ENCODE measurements around the gene SHROOM1.
"Not testable (repeated sequence)": the region's sequence is repeated elsewhere in the genome, so short reads cannot be mapped to it uniquely, and the experiment has no call there.

SHROOM1 gene

DNA sequence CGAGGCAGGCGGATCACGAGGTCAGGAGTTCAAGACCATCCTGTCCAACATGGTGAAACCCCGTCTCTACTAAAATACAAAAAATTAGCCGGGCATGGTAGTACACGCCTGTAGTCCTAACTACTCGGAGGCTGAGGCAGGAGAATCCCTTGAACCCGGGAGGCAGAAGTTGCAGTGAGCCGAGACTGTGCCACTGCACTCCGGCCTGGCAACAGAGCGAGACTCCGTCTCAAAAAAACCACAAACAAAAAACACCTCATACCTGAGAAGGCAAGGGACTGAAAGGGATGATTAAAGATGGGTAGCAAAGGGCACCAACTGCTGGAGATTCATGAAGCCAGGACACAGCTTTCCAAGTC, 23.7 kb downstream of the SHROOM1 start:
- not testable (repeated sequence) for DNase-seq (ENCODE audit: low spot score)

GRCh38 chr5:132805872-132806271, 24.6 kb downstream of the SHROOM1 start:
- DNase-seq (ENCODE audit: low spot score): not testable (repeated sequence)

GRCh38 chr5:132804219-132804618, 26.2 kb downstream of the SHROOM1 start:
- DNase-seq (ENCODE audit: low spot score): not testable (repeated sequence)

DNA sequence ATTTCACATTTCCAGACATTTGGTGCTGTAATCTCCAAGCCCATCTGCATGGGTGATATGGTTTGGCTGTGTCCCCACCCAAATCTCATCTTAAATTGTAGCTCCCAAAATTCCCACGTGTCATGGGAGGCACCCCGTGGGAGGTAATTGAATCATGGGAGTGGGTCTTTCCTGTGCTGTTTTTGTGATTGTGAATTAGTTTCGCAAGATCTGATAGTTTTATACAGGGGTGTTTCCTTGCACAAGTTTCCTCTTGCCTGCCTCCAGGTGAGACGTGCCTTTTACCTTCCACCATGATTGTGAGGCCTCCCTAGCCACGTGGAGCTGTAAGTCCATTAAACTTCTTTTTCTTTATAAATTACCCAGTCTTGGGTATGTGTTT, 27.8 kb downstream of the SHROOM1 start:
- DNase-seq (ENCODE audit: low spot score): not testable (repeated sequence)

DNA sequence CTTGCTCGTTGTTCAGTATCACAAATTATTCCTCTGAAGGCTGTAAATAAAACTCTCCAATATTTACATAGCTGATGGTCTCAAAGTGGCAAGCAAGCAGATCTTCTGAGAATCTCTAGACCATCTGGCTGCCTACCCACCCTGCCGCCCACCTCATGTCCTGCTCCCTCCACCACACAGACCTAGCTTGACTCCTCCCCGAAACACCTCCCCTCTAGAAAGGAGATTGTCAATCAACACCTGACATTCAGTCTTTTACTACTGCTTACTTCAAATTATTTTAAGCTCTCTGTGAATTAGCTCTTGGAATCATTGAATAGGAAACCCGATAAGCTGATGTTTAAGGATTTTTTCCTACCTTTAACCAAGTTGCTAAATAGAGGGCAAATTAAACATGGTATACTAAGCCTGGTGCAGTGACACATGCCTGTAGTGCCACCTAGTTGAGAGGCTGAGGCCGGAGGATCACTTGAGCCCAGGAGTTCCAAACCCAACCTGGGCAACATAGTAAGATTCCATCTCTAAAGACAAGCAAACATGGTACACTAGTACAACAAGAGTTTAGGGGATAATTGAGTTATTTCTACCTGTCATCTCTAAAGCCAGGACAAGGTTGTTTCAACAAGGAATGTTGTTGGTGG, 28.3 kb downstream of the SHROOM1 start:
- no peak for DNase-seq (ENCODE audit: low spot score)

DNA sequence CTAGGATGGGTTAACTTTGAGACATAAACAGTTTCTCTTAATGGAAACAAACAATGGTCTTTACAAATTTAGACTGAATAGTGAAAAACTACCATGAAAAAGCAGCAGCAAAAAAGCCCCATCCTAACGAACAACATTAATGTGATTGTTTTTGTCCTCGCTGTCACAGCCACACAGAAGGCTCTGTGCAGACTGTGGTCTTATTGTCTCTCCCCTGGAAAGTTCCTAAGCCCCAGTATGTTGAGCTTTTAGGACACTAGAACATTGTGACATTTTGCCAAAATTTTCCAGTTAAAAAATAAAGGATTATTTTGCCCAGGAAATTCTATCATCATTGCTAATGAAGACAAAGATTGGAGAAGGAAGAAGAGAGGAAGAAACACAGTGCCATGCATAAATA, 29.9 kb downstream of the SHROOM1 start:
- no peak for DNase-seq (ENCODE audit: low spot score)

GRCh38 chr5:132799392-132799791, 31.1 kb downstream of the SHROOM1 start:
- DNase-seq (ENCODE audit: low spot score): no peak

DNA sequence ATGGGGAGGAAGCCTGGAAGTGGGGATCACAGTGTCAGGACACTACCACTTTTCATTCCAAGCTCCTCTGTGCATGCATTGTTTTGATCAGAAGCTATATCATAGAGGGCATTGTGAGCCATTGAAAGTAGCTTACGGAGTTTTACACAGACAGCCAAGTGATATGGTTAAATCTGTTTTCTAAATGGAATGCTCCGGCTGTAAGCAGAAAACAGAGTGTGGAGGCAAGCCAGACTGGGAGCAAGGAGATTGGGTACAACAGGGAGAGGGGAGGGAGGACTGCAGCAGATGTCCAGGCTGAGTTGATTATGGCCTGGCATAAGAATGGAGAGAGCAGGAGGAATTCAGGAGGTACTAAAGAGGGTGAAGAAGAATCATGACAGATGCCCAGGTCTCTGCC, 32.8 kb downstream of the SHROOM1 start:
- DNase-seq (ENCODE audit: low spot score): no peak

GRCh38 chr5:132791026-132791425, 39.4 kb downstream of the SHROOM1 start:
- DNase-seq (ENCODE audit: low spot score): no peak

DNA sequence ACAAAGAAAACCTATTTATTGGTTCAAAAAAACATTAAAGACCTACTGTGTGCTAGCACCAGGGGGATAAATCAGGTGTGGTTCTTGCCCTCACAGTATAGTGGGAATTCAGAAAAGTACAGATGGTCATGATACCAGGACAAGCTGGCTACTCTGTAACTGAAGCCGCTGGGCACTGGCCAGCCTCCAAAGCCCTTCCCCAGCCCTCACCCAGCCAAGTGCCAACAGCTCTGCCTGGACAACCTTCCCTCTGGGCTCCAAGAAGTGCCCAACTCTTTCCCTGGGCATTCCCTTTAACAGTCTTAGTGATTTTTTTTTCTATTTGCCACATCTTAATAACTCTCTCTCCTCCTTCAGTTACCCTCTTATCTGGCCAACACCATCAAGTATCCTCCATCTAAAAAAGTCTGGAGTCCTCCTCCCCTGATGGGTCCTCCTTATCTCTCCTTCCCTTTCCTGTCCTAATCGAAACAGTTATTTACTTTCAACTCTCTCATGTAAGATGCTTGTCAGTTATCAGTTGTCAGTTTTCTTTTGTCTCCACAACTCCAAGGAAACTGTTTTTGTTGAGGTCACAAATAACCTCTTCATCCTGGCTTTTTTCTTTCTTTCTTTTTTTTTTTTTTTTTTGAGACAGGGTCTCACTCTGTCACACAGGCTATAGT, 40.1 kb downstream of the SHROOM1 start:
- no peak for DNase-seq (ENCODE audit: low spot score)

GRCh38 chr5:132788990-132789886, 41.2 kb downstream of the SHROOM1 start:
- DNase-seq (ENCODE audit: low spot score): no peak

DNA sequence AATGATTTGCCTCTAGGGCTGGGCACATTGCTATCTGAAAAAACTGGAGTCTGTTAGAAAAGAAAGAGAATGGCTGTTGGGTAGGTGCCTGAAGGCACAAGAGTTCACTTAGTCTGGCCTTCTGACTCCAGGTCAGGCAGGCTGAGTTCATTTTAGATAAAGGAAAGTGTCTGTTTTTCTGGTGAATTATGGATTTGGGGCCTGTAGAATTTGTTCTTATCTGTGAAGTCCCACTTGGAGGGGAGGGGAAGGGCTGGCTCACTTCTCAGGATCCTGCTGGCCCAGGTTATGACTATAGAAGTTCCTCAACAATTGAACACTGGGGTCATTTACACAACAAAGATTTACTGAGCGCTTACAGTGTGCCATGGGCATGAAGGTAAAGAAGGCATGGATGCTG, 41.9 kb downstream of the SHROOM1 start:
- DNase-seq (ENCODE audit: low spot score): no peak

DNA sequence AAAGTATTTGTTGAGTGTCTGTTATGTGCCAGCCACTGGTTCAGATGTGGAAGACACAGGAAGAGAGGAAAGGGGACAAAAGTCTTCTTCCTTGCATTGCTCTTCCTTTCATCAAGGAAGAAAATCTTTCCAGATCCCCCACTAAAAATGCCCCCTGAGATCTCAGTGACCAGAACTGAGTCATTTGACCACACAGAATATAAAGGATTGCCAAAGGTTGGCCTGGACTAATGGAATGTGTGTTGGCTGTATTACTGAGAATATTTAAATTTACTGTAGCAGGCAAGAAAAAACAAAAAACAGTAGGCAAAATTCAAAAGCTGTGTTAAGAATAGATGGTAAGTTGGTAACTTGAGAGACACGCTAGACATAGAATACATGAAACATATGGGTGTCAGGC, 43.4 kb downstream of the SHROOM1 start:
- DNase-seq (ENCODE audit: low spot score): no peak

DNA sequence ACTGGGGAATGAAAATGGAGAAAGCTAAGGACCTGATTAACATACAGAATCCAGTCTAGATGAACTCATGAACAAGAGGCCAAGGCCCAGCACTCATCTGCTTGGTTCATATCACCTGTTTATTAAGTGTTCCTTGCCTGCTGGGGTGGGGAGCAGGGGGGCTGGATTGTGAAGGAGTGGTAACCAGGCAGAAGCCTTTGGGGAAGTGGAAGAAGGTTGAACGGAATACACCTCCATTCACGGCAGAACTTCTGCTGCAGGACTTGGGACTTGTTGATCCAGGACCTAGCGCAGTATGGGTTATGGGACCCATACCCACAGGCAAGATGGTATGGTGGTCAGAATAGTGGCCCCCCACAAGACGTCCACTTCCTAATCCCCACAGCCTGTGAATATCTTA, 44.6 kb downstream of the SHROOM1 start:
- DNase-seq (ENCODE audit: low spot score): no peak

- no peak for DNase-seq (ENCODE audit: low spot score)
Observed at GRCh38 chr5:132785365-132785764, 45.1 kb downstream of the SHROOM1 start.

- no peak for DNase-seq (ENCODE audit: low spot score)
Observed at GRCh38 chr5:132782101-132782500, 48.3 kb downstream of the SHROOM1 start.

DNA sequence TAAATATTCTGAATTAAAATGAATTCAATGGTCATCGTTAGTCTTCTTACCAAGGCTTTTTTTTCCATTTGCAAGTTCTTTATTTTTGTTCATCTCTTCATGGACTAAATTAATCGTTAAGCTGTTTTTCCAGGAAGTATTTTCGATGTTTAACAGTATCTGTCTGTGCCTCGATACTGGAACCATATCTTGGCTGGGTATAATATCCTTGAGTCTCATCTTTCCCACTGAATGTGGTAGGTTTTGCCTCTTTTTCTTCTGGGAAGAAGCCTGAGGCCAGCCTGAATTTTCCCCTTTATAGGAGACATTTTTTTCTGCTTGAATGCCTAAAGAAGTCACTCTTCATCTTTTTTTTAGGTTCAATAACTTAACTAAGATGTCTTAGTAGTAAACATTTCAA, 49.4 kb downstream of the SHROOM1 start:
- no peak for DNase-seq (ENCODE audit: low spot score)

GRCh38 chr5:132780577-132780976, 49.9 kb downstream of the SHROOM1 start:
- DNase-seq (ENCODE audit: low spot score): no peak

GRCh38 chr5:132779961-132780360, 50.5 kb downstream of the SHROOM1 start:
- no peak for DNase-seq (ENCODE audit: low spot score)

DNA sequence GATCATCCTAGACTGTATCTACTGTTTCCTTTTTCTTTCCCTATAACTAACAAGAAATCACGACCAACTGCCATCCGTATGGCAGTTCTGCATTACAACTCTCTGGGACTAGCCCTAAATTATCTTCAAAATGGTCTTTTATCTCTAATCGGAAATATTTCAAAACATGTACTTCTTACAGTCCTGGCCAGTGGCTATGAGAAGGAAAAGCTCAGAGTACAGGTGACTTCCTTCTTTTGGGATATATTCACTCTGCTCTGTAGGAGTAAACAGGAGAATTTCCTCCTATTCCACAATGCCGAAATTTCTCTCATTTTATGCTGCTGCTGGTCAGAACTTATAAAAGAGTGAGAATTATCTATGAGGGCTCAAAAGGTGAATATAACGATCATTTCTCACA, 51.6 kb downstream of the SHROOM1 start:
- no peak for DNase-seq (ENCODE audit: low spot score)

DNA sequence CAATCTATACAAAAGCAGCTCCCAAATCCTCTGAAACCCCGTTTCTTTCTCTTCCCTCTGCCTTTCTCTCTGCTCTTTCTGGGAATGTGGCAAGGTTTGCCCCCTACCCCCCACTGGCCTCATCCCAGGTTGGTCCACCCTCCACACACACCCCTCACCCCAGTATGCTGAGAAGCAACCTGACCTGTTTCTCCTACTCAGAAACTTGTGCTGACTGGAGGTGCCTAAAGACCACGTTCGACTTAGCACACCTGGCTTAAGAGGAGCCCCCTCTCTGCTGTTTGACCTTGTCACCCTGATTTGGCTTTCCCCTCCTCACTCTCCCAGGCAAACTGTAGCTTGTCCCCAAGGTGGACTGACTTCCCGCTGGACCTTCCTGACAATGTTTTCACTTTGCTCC, 52.3 kb downstream of the SHROOM1 start:
- DNase-seq (ENCODE audit: low spot score): no peak

DNA sequence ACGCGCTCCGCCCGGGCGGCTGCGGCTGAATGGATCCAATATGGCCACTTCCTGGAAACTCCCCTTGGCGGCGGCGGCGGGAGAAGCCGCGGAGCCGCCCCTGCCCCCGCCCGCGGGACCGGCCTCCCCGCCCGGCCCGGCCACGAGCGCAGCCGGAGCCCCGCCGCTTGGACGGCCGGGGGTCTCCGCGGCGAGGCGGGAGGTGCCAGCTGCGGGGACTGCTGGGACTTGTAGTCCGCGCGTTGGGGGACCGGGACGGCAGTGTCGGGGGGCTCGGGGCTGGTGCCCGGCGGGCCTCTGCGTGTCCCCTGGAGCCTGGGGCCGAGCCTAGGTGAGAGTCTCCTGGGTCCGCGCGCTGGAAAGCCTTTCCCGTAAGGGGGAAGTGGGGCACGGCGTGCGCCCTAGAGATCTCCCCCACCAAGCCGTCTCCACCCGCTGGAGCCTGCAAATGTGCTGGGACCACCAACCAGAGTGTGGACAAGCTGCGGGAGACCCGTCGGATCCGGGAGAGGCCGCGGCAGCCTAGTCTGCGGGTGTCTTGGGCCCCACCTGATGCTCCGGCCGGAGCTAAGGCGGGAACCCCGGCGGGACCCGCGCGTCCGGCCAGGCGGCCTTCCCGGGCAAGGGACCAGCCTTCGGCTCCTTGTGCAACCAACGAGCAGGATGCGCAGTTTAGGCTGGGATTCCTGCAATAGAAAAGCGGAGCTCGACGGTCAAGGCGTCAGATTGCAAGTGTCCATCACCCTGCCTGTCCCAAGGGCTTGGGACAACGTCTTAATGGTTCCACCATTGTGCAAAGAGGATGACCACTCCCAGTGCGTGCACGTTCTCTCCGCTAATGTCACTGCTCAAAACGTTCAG, 53.0 kb downstream of the SHROOM1 start, which contains the start of gene SEPTIN8:
Gene SEPTIN8, minus strand, starts transcription at position 31 of the 861 bp plus-strand sequence. CDS start 102 bp downstream, outside the sequence.
- peak; percentile 43 for DNase-seq (ENCODE audit: low spot score)
